ENCODE results near the gene FURIN.
"Not testable (repeated sequence)": the region's sequence is repeated elsewhere in the genome, so short reads cannot be mapped to it uniquely, and the experiment has no call there.

Gene FURIN

GRCh38 chr15:90916461-90916860 is 48.1 kb downstream of the FURIN start:
- TF ChIP-seq CTCF (IDR thresholded peaks at IDR 0.05; ENCODE audit: low read depth, low read length, missing control alignments): no peak
- H3K4me3 ChIP-seq (ENCODE audit: low read depth, low read length): no peak overlapping the region
- DNase-seq (ENCODE audit: low read depth): no peak
- in situ Hi-C loops (cut with HindIII; ENCODE audit: low sequenced_read_pairs): no loop called here

GRCh38 chr15:90917569-90917968 is 49.2 kb downstream of the FURIN start:
- no peak for TF ChIP-seq CTCF (IDR thresholded peaks at IDR 0.05; ENCODE audit: low read depth, low read length, missing control alignments)
- in situ Hi-C loops (cut with HindIII; ENCODE audit: low sequenced_read_pairs): no loop called here
- no peak overlapping the region for H3K4me3 ChIP-seq (ENCODE audit: low read depth, low read length)
- DNase-seq (ENCODE audit: low read depth): no peak

GRCh38 chr15:90918034-90918788 is 49.8 kb downstream of the FURIN start:
- DNase-seq (ENCODE audit: low read depth): no peak
- no peak for TF ChIP-seq CTCF (IDR thresholded peaks at IDR 0.05; ENCODE audit: low read depth, low read length, missing control alignments)
- no peak overlapping the region for H3K4me3 ChIP-seq (ENCODE audit: low read depth, low read length)
- in situ Hi-C loops (cut with HindIII; ENCODE audit: low sequenced_read_pairs): no loop called here

GRCh38 chr15:90918835-90919234 is 50.4 kb downstream of the FURIN start:
- no peak overlapping the region for H3K4me3 ChIP-seq (ENCODE audit: low read depth, low read length)
- in situ Hi-C loops (cut with HindIII; ENCODE audit: low sequenced_read_pairs): no loop called here
- DNase-seq (ENCODE audit: low read depth): no peak
- TF ChIP-seq CTCF (IDR thresholded peaks at IDR 0.05; ENCODE audit: low read depth, low read length, missing control alignments): no peak

GRCh38 chr15:90921887-90922286 is 53.5 kb downstream of the FURIN start:
- in situ Hi-C loops (cut with HindIII; ENCODE audit: low sequenced_read_pairs): no loop called here
- no peak overlapping the region for H3K4me3 ChIP-seq (ENCODE audit: low read depth, low read length)
- no peak for DNase-seq (ENCODE audit: low read depth)
- no peak for TF ChIP-seq CTCF (IDR thresholded peaks at IDR 0.05; ENCODE audit: low read depth, low read length, missing control alignments)

- H3K4me3 ChIP-seq (ENCODE audit: low read depth, low read length); DNase-seq (ENCODE audit: low read depth); in situ Hi-C loops (cut with HindIII; ENCODE audit: low sequenced_read_pairs): not testable (repeated sequence)
These were observed 54.4 kb downstream of the FURIN start for GRCh38 chr15:90922712-90923322.

GRCh38 chr15:90924375-90924774 is 56.0 kb downstream of the FURIN start:
- in situ Hi-C loops (cut with HindIII; ENCODE audit: low sequenced_read_pairs): no loop called here
- no peak for DNase-seq (ENCODE audit: low read depth)
- TF ChIP-seq CTCF (IDR thresholded peaks at IDR 0.05; ENCODE audit: low read depth, low read length, missing control alignments): no peak
- H3K4me3 ChIP-seq (ENCODE audit: low read depth, low read length): no peak overlapping the region

GRCh38 chr15:90926766-90927165 is 58.4 kb downstream of the FURIN start:
- DNase-seq (ENCODE audit: low read depth); H3K4me3 ChIP-seq (ENCODE audit: low read depth, low read length); in situ Hi-C loops (cut with HindIII; ENCODE audit: low sequenced_read_pairs): not testable (repeated sequence)

- DNase-seq (ENCODE audit: low read depth); in situ Hi-C loops (cut with HindIII; ENCODE audit: low sequenced_read_pairs): not testable (repeated sequence)
These were observed 59.7 kb downstream of the FURIN start for GRCh38 chr15:90928106-90928505.

More at GRCh38 chr15:90928106-90928505, 59.7 kb downstream of the FURIN start:
- H3K4me3 ChIP-seq (ENCODE audit: low read depth, low read length): not testable (repeated sequence)
